GM12878 (cell line): ENCODE results near the gene AQP7. TPM values are rescaled to one million over a fixed set of nuclear protein-coding genes. Genes with fewer than 3 reads are reported as not detected.
"Not testable (repeated sequence)": the region's sequence is repeated elsewhere in the genome, so short reads cannot be mapped to it uniquely, and the experiment has no call there.

ENCODE experiments used
- ATAC-seq: fragments of 200-7000 bp; cut with Tn5 transposase; 3 replicates; pipeline ENCODE4 v1.9.1; 2020; ENCODE audit warnings: mild to moderate bottlenecking, moderate library complexity
- BruUV-seq: library from RNA; stranded (reverse); fragments of 400-500 nt; replicated peaks from 2 replicates; lab custom pipeline; 2021; lab: Mats Ljungman, UMichigan
- CTCF ChIA-PET: fragments of 300-600 bp; sonication (Branson Sonifier 250); formaldehyde crosslinking; extraction: SDS; loops from one replicate; lab custom pipeline; 2021; ENCODE audit warnings: inconsistent platforms; lab: Yijun Ruan, JAX
- POLR2A ChIA-PET: fragments of 350-600 bp; formaldehyde crosslinking; extraction: SDS; loops from one replicate; lab custom pipeline; 2021; ENCODE audit warnings: inconsistent platforms; lab: Charles Lee
- RAD21 ChIA-PET: fragments of 300-600 bp; sonication (Branson Sonifier 250); formaldehyde crosslinking; loops from one replicate; lab custom pipeline; 2023; ENCODE audit warnings: antibody characterized with exemption; ENCODE audit not compliant: unreplicated experiment; lab: Charles Lee
- SMC1A ChIA-PET: fragments of 300-600 bp; sonication (Branson Sonifier 250); formaldehyde crosslinking; loops from one replicate; lab custom pipeline; 2023; ENCODE audit not compliant: unreplicated experiment, uncharacterized antibody; lab: Charles Lee
- DNase-seq: peaks from one replicate; pipeline ENCODE4 v3.0.0-alpha.2; 2011; ENCODE audit warnings: low read depth, low spot score
- FAIRE-seq: peaks from 3 replicates; lab custom pipeline; 2011; peaks lifted over from hg19 to GRCh38; lab: Jason Lieb, UNC
- H2AFZ ChIP-seq: 2 replicates; pipeline ENCODE4 v1.6.0; 2011; ENCODE audit warnings: low read depth, low read length, control low read depth; ENCODE audit not compliant: control insufficient read depth
- H3K27ac ChIP-seq: 2 replicates; pipeline ENCODE4 v1.5.1; 2011; ENCODE audit warnings: control low read depth; ENCODE audit not compliant: control insufficient read depth, insufficient read depth
- H3K27me3 ChIP-seq, 2 experiments: replicated peaks in 1 of 2; 2 replicates each; pipeline versions ENCODE4 v1.6.0 to v1.6.1; 2011; ENCODE audit warnings: low read length in 1 of 2; ENCODE audit not compliant: control insufficient read depth in 2 of 2, insufficient read depth in 2 of 2
- H3K36me3 ChIP-seq, 2 experiments: 2 replicates each; pipeline ENCODE4 v1.5.1; 2011; ENCODE audit warnings: low read length in 1 of 2; ENCODE audit not compliant: control insufficient read depth in 2 of 2, insufficient read depth in 2 of 2
- H3K4me1 ChIP-seq: 2 replicates; pipeline ENCODE4 v1.6.1; 2011; ENCODE audit warnings: mild to moderate bottlenecking, low read length, moderate library complexity, mixed read lengths; ENCODE audit not compliant: control insufficient read depth, insufficient read depth
- H3K4me2 ChIP-seq: 2 replicates; pipeline ENCODE4 v1.6.0; 2011; ENCODE audit warnings: control low read depth; ENCODE audit not compliant: control insufficient read depth, insufficient read depth
- H3K4me3 ChIP-seq: fragments of 200-600 bp; sonication (generic); 2 replicates; pipeline ENCODE4 v1.5.1; 2016
- H3K79me2 ChIP-seq: 2 replicates; pipeline ENCODE4 v1.6.0; 2011; ENCODE audit warnings: low read length; ENCODE audit not compliant: control insufficient read depth, insufficient read depth
- H3K9ac ChIP-seq: 2 replicates; pipeline ENCODE4 v1.8.0; 2011; ENCODE audit warnings: low read length, control low read depth, mixed read lengths; ENCODE audit not compliant: control insufficient read depth, insufficient read depth
- H3K9me3 ChIP-seq: replicated peaks from 3 replicates; pipeline ENCODE4 v1.5.1; 2011; ENCODE audit warnings: mild to moderate bottlenecking, low read length; ENCODE audit not compliant: control insufficient read depth, insufficient read depth
- H4K20me1 ChIP-seq: 2 replicates; pipeline ENCODE4 v1.6.0; 2011; ENCODE audit not compliant: control insufficient read depth, insufficient read depth
- CHD2 ChIP-seq: IDR thresholded peaks from 2 replicates; pipeline ENCODE4 v1.6.1; 2011; ENCODE audit warnings: low read depth, low read length, improper control_type of control experiment, borderline replicate concordance
- KLF5 ChIP-seq: fragments of 450-650 bp; IDR thresholded peaks from 2 replicates; pipeline ENCODE4 v1.6.1; 2014; ENCODE audit warnings: mild to moderate bottlenecking; ENCODE audit not compliant: partially characterized antibody
- NBN ChIP-seq: fragments of 450-650 bp; IDR thresholded peaks from 2 replicates; pipeline ENCODE4 v1.6.1; 2016
- PRDM15 ChIP-seq: fragments of 450-650 bp; formaldehyde crosslinking; IDR thresholded peaks from 2 replicates; pipeline ENCODE4 v1.4.0; 2020; ENCODE audit warnings: mild to moderate bottlenecking, moderate library complexity
- SMAD5 ChIP-seq: IDR thresholded peaks from 2 replicates; pipeline ENCODE4 v1.6.1; 2016; ENCODE audit warnings: antibody characterized with exemption, low read depth
- SRF ChIP-seq, 2 experiments: IDR thresholded peaks; 2 replicates each; pipeline ENCODE4 v1.6.1; 2011; ENCODE audit warnings: low read depth in 2 of 2, low read length in 2 of 2, mild to moderate bottlenecking in 1 of 2, moderate library complexity in 1 of 2
- STAT1 ChIP-seq: fragments of 450-650 bp; conservative IDR thresholded peaks from 2 replicates; pipeline ENCODE4 v1.6.1; 2014; ENCODE audit warnings: antibody characterized with exemption, mild to moderate bottlenecking
- WGBS: methylation state at CpG from one replicate; pipeline ENCODE4 v1.1.6; 2016; ENCODE audit warnings: low lambda C conversion rate; ENCODE audit not compliant: insufficient replicate concordance, insufficient coverage; ENCODE audit errors: missing lambda C conversion rate; 5-methylcytosine and 5-hydroxymethylcytosine counted together
- in situ Hi-C: fragments of 300-500 bp; cut with MboI; formaldehyde crosslinking; loops from 9 replicates; pipeline ENCODE4 v1.14.3; 2018; ENCODE audit warnings: mixed read lengths
- intact Hi-C: fragments of 100-400 bp; cut with micrococcal nuclease; formaldehyde crosslinking; loops from one replicate; pipeline ENCODE4 v1.14.2; 2022; ENCODE audit not compliant: unreplicated experiment
- polyA plus RNA-seq, 11 experiments: library from polyadenylated mRNA; depleted of rRNA in 4 of 11; unstranded in 6 of 11; stranded (reverse) in 5 of 11; fragments of >200 nt; fragmentation: Nextera tagmentation in 4 of 11; fragmentation: Illumina TruSeq in 1 of 11; extraction: Ambion mirVana in 4 of 11; extraction: Trizol in 1 of 11; gene quantifications; 1 replicate in 1 of 11; 2 replicates in 10 of 11; pipeline versions ENCODE4 v1.2.1 to v1.2.3, GENCODE V29; 2011 to 2016; ENCODE audit warnings: inconsistent platforms in 2 of 11, missing spikeins in 2 of 11, low read depth in 1 of 11
- total RNA-seq, 4 experiments: library from RNA; depleted of rRNA in 3 of 4; stranded (reverse); fragments of >200 nt in 3 of 4; fragmentation: Illumina TruSeq in 1 of 4; extraction: Trizol in 1 of 4; gene quantifications; 2 replicates each; pipeline versions ENCODE4 v1.2.1 to v1.2.3, GENCODE V29; 2013 to 2021

Gene AQP7
- total and polyA plus RNA-seq, 10 of the 15 experiments (the other 5 are each of a cell fraction or from before 2014, with no cell fraction given) = 0.04 to 0.18 (median 0.04) TPM; not detected in 7

GRCh38 chr9:33366979-33367480 is 35.3 kb downstream of the AQP7 start:
- CTCF ChIA-PET = interaction anchor here (2.1 kb wide), 1 partner anchor 8 kb away, joined by 6 read pairs; no protein-coding TSS in a partner anchor
- Histone ChIP-seq H4K20me1 (no peaks in the 10 kb centered on the region), H2AFZ (no peak overlapping the region), H3K4me3 (no peak overlapping the region), H3K79me2 (no peaks in the 10 kb centered on the region), H3K27ac (no peak overlapping the region), H3K9ac (no peak overlapping the region), H3K36me3 (peaks cover 26 to 40% of the 10 kb centered on the region in 2 experiments), H3K4me1 (no peaks in the 10 kb centered on the region), H3K9me3 (no peaks in the 10 kb centered on the region), H3K4me2 (no peak overlapping the region), H3K27me3 (no peaks in the 10 kb centered on the region)
- FAIRE-seq = no peak
- POLR2A ChIA-PET = no interaction called here
- RAD21 ChIA-PET = no interaction called here
- SMC1A ChIA-PET = interaction anchor here (0.9 kb wide), 1 partner anchor 57 kb away, joined by 3 read pairs; no protein-coding TSS in a partner anchor
- no peak for DNase-seq
- 68% methylated on average over 2 of the region's 2 CpGs for WGBS
- intact Hi-C loops = no loop called here
- in situ Hi-C loops = no loop called here
- ATAC-seq = no peak
- no peak for TF ChIP-seq STAT1
- TF ChIP-seq PRDM15 (CRISPR knock-in tag) = no peak
- TF ChIP-seq NBN = no peak
- TF ChIP-seq CHD2 = no peak
- no peak for TF ChIP-seq KLF5
- no peak for TF ChIP-seq SMAD5
- no peak for TF ChIP-seq SRF (IDR thresholded peaks at IDR 0.05; ENCODE audit: low read depth in 2 of 2, low read length in 2 of 2)
- BruUV-seq = no TSS peak

- H3K27me3 ChIP-seq, POLR2A ChIA-PET, intact Hi-C loops, in situ Hi-C loops, H4K20me1 ChIP-seq, ATAC-seq, DNase-seq, H3K9me3 ChIP-seq, H3K4me1 ChIP-seq, H3K4me2 ChIP-seq, H3K27ac ChIP-seq, H3K79me2 ChIP-seq, SMC1A ChIA-PET, H3K4me3 ChIP-seq, H2AFZ ChIP-seq, FAIRE-seq, RAD21 ChIA-PET, H3K9ac ChIP-seq: not testable (repeated sequence)
- CTCF ChIA-PET = interaction anchor here (0.7 to 1.7 kb wide), 3 partner anchors 9 to 78 kb away, joined by 4 to 5 read pairs (median 4); no protein-coding TSS in a partner anchor
- H3K36me3 ChIP-seq = peaks cover 19 to 23% of the 10 kb centered on the region in 2 experiments
- 95% methylated on average over 4 of the region's 4 CpGs for WGBS
- TSS peak; percentile 10 for BruUV-seq
Measured at GRCh38 chr9:33364814-33365213, 37.6 kb downstream of the AQP7 start.
